Measurements from ENCODE around the gene RMC1.

RMC1 gene

DNA sequence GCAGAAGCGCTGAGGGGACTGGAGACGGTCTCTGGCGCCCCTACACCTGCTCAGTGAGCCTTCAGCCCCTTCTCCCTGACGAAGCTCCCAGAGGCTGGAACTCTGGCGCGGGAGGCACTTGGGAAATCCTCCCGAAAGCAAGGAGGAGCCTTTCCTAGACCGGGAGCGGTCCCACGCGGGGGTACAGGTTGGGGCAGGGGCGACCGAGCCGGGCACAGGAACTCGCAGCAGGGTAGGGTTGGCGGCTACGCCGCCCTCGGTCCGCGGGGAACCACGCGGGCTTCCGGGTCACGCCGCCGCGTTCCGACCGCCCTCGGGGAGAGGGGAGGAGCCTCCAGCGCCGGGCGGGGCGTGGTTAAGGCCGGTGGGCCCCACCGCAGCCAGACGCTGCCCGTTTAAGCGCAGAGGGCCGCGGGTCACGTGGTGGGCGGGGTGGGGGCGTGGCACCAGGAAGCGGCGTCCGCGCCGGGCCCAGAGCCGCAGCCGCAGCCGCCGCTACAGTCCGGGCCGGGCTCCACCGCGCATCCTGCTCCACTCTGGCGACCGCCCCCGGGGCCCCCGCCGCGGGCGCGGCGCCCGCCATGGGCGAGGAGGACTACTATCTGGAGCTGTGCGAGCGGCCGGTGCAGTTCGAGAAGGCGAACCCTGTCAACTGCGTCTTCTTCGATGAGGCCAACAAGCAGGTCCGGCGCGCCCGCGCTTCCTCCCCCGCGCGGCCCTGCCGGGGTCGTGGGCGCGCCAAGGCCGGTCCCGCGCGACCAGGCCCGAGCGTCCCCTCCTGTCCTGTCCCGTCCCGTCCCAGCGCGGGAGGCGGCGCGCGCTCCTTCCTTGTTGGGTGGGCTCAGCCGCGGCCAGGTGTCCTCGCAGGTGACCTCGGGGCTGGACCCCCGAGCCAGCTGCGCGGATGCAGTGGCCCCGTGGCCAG is at the start of gene RMC1:
Gene RMC1 (plus strand): TSS at position 474 of the 925 bp plus-strand sequence. CDS start 108 bp downstream, at position 582.
- TF ChIP-seq, protein P1, sequence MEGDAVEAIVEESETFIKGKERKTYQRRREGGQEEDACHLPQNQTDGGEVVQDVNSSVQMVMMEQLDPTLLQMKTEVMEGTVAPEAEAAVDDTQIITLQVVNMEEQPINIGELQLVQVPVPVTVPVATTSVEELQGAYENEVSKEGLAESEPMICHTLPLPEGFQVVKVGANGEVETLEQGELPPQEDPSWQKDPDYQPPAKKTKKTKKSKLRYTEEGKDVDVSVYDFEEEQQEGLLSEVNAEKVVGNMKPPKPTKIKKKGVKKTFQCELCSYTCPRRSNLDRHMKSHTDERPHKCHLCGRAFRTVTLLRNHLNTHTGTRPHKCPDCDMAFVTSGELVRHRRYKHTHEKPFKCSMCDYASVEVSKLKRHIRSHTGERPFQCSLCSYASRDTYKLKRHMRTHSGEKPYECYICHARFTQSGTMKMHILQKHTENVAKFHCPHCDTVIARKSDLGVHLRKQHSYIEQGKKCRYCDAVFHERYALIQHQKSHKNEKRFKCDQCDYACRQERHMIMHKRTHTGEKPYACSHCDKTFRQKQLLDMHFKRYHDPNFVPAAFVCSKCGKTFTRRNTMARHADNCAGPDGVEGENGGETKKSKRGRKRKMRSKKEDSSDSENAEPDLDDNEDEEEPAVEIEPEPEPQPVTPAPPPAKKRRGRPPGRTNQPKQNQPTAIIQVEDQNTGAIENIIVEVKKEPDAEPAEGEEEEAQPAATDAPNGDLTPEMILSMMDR (IDR thresholded peaks at IDR 0.05): peak in 1 of 2 experiments; percentile 16
- H3K27me3 ChIP-seq: no peaks in the 10 kb centered on the region
- no peaks in the 10 kb centered on the region for H3K9me3 ChIP-seq
- H3K36me3 ChIP-seq: peaks cover 0 to 8% (median under 1%) of the 10 kb centered on the region in 3 donors
- DNase-seq: peak; percentile 92 to 97
- H3K4me1 ChIP-seq: peaks cover 0 to 41% (median 28%) of the 10 kb centered on the region in 4 donors
- peak within 1 kb of the TSS; percentile 89 to 99 for H3K4me3 ChIP-seq
- H3K27ac ChIP-seq: peak within 1 kb of the TSS; percentile 90 to 93
- intact Hi-C loops (cut with DNase I; ENCODE audit: low total_unique reads): loop anchor here (1.0 to 10.0 kb wide), 3 partner anchors 46 to 368 kb away; partner anchors contain the start of genes CABLES1 and NPC1

DNA sequence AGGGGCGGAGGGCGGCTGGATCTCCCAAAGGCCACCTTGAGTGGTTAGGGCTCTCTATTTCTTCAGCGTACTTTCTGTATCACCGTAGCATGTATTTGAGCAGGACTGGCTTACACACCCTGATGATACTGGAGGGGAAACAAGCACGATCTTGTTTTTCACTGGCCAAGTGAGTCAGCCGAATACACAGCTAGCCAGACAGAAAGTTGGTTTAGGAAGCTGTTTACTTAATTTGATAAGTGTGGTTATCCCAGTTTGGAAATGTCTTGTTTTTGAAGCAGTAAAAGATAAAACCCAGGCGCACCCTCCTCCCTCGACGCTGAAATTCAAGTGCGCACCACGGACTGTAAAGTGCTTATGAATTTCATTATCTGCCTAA is 49.6 kb upstream of the RMC1 start:
- intact Hi-C loops (cut with DNase I; ENCODE audit: low total_unique reads): no loop called here
- no peaks in the 10 kb centered on the region for H3K27me3 ChIP-seq
- peak overlapping the region; percentile 82 to 99 for H3K4me3 ChIP-seq
- TF ChIP-seq, protein P1 (IDR thresholded peaks at IDR 0.05): no peak
- peaks cover 0 to 56% (median 32%) of the 10 kb centered on the region in 4 donors for H3K4me1 ChIP-seq
- no peak for DNase-seq
- H3K9me3 ChIP-seq: no peaks in the 10 kb centered on the region
- H3K36me3 ChIP-seq: peaks cover 0 to 6% (median 0%) of the 10 kb centered on the region in 3 donors
- H3K27ac ChIP-seq: peak overlapping the region; percentile 92 to 97

DNA sequence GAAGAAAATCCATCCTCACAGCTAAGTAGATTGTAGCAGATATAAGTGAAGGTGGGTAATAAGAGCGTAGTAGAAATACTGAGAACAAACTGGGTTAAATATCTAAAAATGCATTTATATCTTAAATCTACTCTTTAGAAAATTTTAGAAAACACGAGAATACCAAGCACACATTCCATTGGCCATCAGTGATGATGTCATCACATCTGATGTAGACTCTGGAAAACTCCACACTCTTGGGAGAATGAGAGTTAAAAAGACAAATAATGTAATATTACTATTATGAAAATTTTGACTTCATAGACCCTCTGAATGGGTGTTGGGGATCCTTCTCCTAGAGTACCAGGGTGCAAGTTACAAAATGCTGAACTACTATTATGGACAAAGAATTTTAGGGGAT is 46.5 kb upstream of the RMC1 start:
- Histone ChIP-seq H3K27ac (no peak overlapping the region), H3K27me3 (no peaks in the 10 kb centered on the region), H3K36me3 (peaks cover 0 to 6% (median 0%) of the 10 kb centered on the region in 3 donors), H3K9me3 (no peaks in the 10 kb centered on the region), H3K4me1 (peaks cover 0 to 84% (median 44%) of the 10 kb centered on the region in 4 donors), H3K4me3 (no peak overlapping the region)
- TF ChIP-seq, protein P1 (IDR thresholded peaks at IDR 0.05): no peak
- DNase-seq: no peak
- intact Hi-C loops (cut with DNase I; ENCODE audit: low total_unique reads): loop anchor here (5.0 kb wide), 1 partner anchor 45 kb away; the partner anchor contains the start of gene RMC1

DNA sequence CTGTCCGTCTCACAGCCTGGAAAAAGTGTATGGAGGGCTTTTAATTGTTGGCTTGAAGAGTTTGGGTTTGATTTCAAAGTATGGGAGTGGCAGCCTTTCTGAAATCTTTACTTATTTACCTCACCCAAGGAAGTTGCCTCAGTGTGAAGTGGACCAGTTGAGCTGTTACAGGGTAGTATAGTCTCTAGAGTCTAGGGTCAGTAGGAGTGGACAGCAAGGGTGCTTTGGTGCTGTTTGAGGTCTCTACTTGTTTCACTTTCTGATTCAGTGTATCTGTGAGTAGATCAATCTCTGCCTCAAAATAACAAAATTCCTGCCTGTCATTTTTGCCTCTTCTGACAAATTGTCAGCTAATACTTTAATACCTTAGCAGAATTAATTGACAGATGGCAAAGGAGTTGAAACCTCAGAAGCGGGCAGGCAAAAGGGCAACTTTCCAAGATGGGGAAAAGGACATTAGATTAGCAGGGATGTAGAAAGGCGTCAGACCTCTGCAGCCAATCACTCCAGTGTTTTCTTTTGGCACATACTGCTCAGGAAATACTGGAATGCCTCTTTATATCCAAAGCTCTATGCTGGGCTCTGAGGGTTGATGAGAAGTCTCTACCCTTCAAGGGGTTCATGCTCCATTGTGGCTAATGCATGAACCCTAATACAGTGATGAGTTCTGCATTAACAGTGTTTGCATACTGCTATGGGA is 44.3 kb upstream of the RMC1 start:
- Histone ChIP-seq H3K27ac (no peak overlapping the region), H3K4me1 (peaks cover 0 to 74% (median 40%) of the 10 kb centered on the region in 4 donors)
- intact Hi-C loops (cut with DNase I; ENCODE audit: low total_unique reads): loop anchor here (5.0 kb wide), 1 partner anchor 43 kb away; the partner anchor contains the start of gene RMC1

DNA sequence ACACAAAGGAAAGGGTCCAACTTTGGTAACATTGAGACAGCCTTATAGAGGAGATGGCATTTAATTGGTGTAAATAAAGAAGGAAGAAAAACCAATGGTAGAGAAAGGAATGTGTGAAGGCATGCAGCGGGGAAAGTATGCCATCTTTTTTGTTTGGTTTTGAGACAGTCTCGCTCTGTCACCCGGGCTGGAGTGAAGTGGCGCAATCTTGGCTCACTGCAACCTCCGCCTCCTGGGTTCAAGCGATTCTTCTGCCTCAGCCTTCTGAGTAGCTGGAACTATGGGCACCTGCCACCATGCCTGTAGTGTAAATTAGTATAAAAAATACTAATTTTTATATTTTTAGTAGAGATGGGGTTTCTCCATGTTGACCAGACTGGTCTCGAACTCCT is 43.8 kb upstream of the RMC1 start:
- H3K27ac ChIP-seq: no peak overlapping the region
- H3K4me3 ChIP-seq: no peak overlapping the region
- no peaks in the 10 kb centered on the region for H3K9me3 ChIP-seq
- no peaks in the 10 kb centered on the region for H3K27me3 ChIP-seq
- peaks cover 0 to 68% (median 39%) of the 10 kb centered on the region in 4 donors for H3K4me1 ChIP-seq
- intact Hi-C loops (cut with DNase I; ENCODE audit: low total_unique reads): loop anchor here (5.0 kb wide), 1 partner anchor 43 kb away; the partner anchor contains the start of gene RMC1
- DNase-seq: no peak
- TF ChIP-seq, protein P1 (IDR thresholded peaks at IDR 0.05): no peak
- H3K36me3 ChIP-seq: peaks cover 21 to 31% (median 25%) of the 10 kb centered on the region in 3 donors

More for the DNA sequence above, 44.3 kb upstream of the RMC1 start:
- Histone ChIP-seq H3K27me3 (no peaks in the 10 kb centered on the region), H3K4me3 (no peak overlapping the region), H3K9me3 (no peaks in the 10 kb centered on the region), H3K36me3 (peaks cover 16 to 26% (median 19%) of the 10 kb centered on the region in 3 donors)
- no peak for DNase-seq
- TF ChIP-seq, protein P1 (IDR thresholded peaks at IDR 0.05): no peak

Data from tibial artery (tissue), 4 donors.